GM21447 (cell line): ENCODE measurements around the gene TMEM240.

Experiments used
- ATAC-seq: cut with Tn5 transposase; IDR thresholded peaks from one replicate; pipeline ENCODE4 v1.9.1; 2021; ENCODE audit not compliant: unreplicated experiment

TMEM240 gene

DNA sequence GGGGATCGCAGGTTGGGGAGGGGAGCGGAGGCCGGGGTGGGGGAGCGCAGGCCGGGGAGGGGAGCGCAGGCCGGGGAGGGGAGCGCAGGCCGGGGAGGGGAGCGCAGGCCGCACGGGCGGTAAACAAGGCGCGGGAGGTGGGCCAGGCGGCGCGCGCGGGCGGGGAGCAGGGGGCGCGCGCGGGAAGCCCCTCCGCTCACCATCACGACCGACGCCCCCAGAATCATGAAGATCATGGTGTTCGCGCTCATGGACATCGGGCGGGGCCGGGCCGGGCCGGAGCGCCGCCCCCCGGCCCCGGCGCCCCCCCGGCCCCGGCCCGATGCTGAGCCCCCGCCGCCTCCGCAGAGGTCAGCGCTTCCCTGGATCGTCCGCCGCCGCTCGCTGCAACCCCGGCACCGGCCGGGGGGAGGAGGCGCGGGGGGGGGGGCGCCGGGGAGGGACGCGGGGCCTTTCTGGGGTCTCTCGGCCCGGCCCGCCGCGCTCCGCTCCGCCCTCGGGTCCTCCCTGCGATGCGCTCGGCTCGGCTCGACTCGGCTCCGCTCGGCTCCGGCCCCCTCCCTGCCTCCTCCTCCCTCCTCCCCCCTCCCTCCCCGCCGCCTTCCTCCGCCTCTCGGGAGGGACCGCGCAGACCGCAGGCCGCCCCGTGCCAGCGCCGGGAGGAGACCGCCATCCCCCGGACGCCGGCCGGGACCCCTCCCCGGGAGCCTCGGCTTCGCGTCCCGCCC, at the start of gene TMEM240:
TMEM240 (minus strand) TSS at position 535 of the 728 bp plus-strand sequence; CDS start at position 257, 278 bp downstream.
- ATAC-seq = no peak

DNA sequence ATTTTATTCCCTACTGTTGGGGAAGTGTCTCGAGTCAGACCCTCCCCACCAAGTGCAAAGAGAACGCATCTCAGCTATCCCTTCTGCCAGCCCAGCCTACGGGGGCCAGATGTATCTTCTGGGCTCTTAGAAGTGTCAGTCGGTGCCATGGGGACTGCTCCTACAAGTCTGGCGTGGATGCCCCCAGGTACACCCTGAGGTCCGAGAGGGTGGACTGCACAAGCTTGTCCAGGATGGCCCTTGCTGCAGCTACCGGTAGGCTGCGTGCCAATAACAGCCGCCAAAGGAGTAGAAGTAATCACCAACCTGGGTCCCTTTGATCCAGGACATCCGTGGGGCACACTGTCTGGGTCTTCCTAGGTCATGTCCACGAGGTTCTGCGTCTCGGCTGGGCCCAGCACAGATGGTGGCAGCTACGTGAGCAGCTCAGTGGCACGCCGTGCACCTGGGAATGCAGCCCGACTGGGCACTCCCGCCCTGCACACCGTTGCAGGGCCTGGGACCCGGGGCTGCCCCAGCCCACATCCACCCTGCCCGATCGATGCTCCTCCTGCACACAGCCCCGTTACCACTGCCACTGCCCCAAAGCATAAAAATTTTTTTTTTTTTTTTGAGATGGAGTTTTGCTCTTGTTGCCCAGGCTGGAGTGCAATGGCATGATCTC, 43.1 kb upstream of the TMEM240 start:
- ATAC-seq = no peak

- no peak for ATAC-seq
Observed at GRCh38 chr1:1582585-1583346, 42.3 kb upstream of the TMEM240 start.

- no peak for ATAC-seq
Observed at GRCh38 chr1:1578371-1578940, 38.0 kb upstream of the TMEM240 start.

DNA sequence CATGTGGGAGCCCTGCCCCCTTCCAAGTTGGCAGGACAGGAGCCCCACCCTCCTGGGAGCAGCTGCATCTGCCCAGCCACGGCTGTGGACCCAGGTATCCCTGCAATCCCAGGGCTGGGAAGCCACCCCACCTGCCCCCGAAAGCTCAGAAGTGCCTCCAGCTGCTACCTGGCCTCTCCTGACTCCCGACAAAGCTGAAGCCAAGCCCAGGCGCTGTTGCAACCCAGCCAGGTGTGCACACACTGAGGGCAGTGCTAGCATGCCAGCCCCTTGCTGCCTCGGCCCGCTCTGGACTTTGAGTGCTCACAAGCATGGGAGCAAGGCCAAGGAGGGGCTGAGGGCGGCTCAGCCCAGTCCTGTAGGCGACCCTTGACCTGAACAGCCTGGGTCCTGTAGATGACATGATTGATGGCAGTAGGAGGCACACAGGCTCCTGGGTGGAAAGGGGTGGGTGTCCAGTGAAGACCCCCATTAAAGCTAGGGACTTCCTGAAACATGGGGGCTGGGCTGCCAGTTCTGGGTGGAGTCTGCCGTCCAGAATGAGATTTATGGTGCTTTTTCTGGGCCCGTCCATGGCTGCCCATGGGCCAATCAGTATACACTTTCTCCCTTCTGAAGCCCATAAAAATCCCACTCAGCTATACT, 37.1 kb upstream of the TMEM240 start:
- no peak for ATAC-seq

DNA sequence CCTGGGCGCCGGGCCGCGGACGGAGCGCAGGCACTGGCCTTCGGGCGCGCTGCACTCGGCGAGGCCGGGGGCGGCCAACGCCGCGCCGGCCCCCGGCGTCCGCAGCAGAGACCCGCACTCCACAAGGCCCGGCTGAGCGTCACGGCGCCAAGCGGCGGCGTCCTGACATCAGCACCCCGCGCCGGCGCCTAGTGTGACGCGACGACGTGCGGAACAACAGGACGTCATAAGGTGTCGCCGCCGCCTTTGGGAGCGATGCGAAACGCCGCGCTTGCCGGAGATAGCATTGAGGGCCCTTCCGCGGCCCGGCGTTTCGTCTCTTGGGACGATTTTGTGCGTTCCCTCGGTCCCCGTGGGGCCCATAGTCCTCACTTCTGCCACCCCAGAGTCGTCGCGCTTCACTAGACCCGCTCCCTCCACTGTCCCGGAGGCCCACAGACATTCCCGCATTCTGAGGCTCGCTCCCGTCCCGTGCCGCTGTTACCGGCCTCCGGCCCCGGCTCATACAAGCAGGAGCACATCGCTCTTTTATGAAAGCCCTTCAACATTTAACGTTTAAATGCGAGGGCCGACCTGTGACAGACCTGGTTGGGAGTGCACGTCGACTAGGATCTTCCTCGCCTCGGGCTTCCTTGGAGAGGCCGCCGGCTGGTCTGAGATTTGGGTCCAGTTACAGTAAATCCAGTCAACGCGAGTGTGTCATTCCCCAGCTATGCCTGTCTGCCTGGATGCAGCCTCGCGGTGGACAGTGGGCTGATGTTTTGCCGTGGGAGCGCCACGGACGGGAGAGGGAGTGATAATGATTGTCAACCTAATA, 34.5 kb upstream of the TMEM240 start, which contains the start of gene SSU72:
SSU72 (minus strand) TSS at position 143 of the 817 bp plus-strand sequence. CDS start 306 bp downstream, outside the sequence.
- ATAC-seq = peak; percentile 73

GRCh38 chr1:1573843-1574720, 33.7 kb upstream of the TMEM240 start:
- ATAC-seq = peak; percentile 48

GRCh38 chr1:1569341-1569740, 28.9 kb upstream of the TMEM240 start:
- ATAC-seq = no peak

GRCh38 chr1:1567891-1568291, 27.5 kb upstream of the TMEM240 start:
- no peak for ATAC-seq

DNA sequence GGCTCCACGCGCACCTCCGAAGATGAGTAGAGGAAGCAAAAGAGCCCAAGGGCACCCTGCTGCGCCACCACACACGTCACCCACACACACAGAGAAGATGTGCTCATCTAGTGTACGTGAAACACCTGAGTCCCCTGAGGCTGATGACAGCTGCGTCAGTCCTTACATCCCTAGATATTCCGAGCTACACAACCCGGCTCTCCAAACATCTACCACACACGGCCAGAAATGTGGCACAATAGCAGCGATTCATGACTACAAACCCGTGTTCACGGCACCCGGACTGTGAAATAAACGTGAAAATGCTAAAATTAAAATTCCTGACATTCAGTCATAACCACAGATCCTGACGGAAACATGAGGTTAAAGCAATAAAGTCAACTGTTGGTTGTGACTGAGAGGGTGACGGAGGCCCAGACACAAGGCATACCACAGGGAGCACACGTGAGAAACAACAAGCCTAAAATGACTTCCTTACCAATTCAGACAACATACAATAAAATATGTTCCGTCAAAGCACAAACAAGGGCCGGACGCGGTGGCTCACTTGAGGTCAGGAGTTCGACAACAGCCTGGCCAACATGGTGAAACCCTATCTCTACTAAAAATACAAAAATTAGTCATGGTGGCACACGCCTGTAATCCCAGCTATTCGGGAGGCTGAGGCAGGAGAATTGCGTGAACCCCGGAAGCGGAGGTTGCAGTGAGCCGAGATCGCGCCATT, 26.9 kb upstream of the TMEM240 start:
- no peak for ATAC-seq

- no peak for ATAC-seq
Observed at GRCh38 chr1:1565340-1565739, 24.9 kb upstream of the TMEM240 start.

DNA sequence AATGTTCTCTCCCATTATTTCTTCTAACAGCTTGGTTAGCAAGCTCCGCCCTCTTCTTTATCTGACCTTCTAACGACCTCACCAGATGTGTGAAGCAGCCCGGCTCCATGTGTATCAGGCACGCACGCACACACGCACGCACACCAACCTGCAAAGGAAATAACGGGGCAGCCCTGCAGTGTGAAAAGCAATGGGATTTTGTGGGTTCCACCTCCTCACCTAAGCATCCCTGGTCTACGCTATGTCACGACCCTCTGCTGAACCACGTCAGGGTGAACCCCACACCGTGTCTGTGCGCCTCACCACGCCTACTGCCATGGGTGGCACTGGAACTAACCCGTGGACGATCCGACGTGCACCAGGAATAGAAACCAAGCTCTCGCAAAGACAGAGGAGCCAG, 23.8 kb upstream of the TMEM240 start:
- ATAC-seq = no peak

- no peak for ATAC-seq
Observed at GRCh38 chr1:1563688-1564087, 23.3 kb upstream of the TMEM240 start.

DNA sequence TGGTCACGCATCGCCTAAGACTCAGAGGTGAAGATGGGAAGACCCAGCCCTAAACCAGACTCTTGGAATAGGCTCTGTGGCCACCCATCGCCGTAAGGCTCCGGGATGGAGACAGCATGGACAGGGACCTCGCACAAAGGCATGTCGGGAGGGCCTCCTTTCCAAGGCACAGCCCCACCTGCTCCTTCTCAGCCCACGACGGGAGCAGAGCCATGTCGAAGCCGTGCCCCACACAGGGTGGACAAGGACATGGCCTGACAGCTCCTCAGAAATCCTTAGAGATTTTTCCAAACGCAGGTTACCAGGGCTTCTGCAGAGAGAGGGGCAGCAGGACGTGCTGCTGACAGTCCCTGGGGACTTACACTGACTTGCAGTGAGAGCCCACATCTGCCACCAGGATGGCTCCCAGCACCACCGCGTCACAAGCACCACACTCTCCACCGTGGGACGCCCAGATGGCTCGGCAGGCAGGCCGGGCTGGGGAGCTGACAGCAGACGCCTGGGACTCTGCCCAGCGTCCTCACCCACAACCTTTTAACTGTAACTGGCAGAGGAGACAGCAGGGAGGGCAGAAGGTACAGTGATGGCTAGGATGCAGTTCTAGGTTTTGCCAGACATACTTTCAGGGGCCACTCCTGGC, 22.3 kb upstream of the TMEM240 start:
- no peak for ATAC-seq

- no peak for ATAC-seq
Observed at GRCh38 chr1:1561801-1562470, 21.5 kb upstream of the TMEM240 start.

DNA sequence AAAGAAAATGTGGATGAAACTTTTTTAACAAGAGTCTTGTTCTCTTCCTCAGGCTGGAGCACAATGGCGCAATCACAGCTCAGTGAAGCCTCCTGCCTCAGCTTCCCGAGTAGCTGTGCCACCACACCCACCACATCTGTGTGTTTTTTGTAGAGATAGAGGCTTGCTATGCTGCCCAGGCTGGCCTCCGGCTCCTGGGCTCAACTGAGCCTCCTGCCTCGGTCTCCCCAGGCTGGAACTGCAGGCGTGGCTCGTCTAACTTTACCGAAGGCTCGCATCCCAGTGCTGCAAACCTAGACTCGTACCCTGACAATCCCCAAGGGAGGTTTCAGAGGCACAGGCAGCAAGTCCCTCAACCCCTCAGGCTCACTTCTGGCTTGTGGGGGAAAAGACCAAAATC, 19.8 kb upstream of the TMEM240 start:
- no peak for ATAC-seq

GRCh38 chr1:1559066-1559465, 18.6 kb upstream of the TMEM240 start:
- ATAC-seq = no peak
